Measurements from ENCODE around the gene PKP2.

DNA sequence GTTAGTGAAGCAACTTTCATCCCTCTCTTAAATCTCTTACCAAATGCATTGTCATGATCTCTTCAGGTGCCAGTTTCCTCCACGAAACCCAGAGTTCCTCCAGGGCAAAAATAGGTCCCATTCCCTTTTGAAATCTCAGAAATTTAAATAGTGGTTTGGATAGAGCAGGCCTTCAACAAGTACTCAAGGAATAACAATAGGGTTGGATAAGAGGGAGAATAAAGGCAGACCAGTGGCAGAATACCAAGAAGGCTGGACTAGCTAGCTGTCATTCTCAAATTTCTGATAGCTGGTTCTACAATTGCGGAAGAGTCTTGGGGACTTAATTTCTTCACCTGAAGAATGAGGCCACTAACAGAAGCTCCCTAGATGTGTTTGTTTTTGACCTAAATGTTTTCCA lies 62.5 kb downstream of the PKP2 start:
- no peak for TF ChIP-seq ZFX (IDR thresholded peaks at IDR 0.05)
- TF ChIP-seq, protein P1, sequence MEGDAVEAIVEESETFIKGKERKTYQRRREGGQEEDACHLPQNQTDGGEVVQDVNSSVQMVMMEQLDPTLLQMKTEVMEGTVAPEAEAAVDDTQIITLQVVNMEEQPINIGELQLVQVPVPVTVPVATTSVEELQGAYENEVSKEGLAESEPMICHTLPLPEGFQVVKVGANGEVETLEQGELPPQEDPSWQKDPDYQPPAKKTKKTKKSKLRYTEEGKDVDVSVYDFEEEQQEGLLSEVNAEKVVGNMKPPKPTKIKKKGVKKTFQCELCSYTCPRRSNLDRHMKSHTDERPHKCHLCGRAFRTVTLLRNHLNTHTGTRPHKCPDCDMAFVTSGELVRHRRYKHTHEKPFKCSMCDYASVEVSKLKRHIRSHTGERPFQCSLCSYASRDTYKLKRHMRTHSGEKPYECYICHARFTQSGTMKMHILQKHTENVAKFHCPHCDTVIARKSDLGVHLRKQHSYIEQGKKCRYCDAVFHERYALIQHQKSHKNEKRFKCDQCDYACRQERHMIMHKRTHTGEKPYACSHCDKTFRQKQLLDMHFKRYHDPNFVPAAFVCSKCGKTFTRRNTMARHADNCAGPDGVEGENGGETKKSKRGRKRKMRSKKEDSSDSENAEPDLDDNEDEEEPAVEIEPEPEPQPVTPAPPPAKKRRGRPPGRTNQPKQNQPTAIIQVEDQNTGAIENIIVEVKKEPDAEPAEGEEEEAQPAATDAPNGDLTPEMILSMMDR (conservative IDR thresholded peaks at IDR 0.05), result no peak

Measured in C4-2B (cell line).